Activated CD4-positive, alpha-beta T cell treated with anti-CD3 and anti-CD28 coated beads, Interleukin-2, amount 10 ng/mL, durations not matched to agents 24 days and 14 days (primary cell): ENCODE results near the gene SCOC. TPM values are rescaled to one million over a fixed set of nuclear protein-coding genes. Genes with fewer than 3 reads are reported as not detected.

Experiments
- DNase-seq: peaks from one replicate; pipeline ENCODE4 v3.0.0; 2022
- H3K27ac Mint-ChIP-seq: one replicate; pipeline ENCODE4 v1.8.0; 2022; ENCODE audit warnings: mild to moderate bottlenecking, mixed read lengths
- H3K27me3 Mint-ChIP-seq: one replicate; pipeline ENCODE4 v1.8.0; 2022; ENCODE audit warnings: mixed read lengths
- H3K36me3 Mint-ChIP-seq: one replicate; pipeline ENCODE4 v1.8.0; 2022; ENCODE audit warnings: low read depth, mild to moderate bottlenecking, mixed read lengths
- H3K4me1 Mint-ChIP-seq: one replicate; pipeline ENCODE4 v1.8.0; 2021; ENCODE audit warnings: mixed read lengths
- H3K4me3 Mint-ChIP-seq: one replicate; pipeline ENCODE4 v1.8.0; 2022; ENCODE audit warnings: mild to moderate bottlenecking, moderate library complexity, mixed read lengths
- H3K9me3 Mint-ChIP-seq: one replicate; pipeline ENCODE4 v1.8.0; 2021; ENCODE audit warnings: mixed read lengths
- intact Hi-C: fragments of 100-400 bp; cut with micrococcal nuclease; formaldehyde crosslinking; loops from one replicate; pipeline ENCODE4 v1.15.1; 2023
- total RNA-seq: library from RNA; stranded (reverse); gene quantifications from 2 replicates; pipeline ENCODE4 v1.2.3, GENCODE V29; 2022

Gene SCOC
- 33.7 and 33.8 TPM in 2 replicates for total RNA-seq

DNA sequence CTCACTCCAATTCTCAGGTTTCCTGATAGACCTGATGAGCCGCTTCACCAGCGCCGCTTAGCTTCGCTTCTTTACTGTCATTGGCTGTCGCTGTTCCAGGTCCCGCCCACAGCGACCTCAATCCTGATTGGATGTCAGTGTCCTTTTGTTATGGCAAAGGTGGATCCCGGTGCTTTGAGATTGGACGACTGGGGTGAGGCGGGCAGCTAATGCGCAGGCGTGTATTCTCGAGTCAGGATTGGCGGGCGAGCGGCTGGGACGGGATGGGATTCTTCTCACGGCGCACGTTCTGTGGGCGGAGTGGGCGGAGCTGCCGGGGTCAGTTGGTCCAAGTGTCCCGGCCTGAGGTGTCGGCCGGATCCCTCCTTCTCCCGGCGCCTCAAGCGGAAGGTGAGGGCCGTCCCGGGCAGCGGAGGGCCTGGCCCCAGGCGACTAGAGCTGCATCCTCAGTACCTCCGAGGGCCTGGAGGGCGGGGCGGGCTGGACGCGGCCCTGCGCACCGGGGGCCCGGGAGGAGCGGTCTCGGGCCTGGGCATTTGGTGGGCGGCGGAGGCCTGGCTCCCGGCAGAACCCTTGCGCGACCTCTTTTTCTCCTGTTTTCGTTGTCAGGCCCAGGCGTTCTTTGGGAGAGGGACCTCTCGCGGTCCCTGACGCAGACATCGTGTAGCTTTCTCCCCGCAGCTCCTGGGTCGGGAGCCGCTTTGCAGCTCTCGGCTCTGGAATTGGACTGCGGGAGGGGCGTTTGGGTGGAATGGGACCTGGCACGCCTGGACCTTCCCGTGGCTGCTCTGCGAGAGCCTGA is at the start of gene SCOC:
SCOC (plus strand) TSS at position 319 of the 802 bp plus-strand sequence. CDS start 5,525 bp downstream, outside the sequence.
- peak; percentile 99 for DNase-seq
- intact Hi-C loops = loop anchor here (1.0 to 10.0 kb wide), 6 partner anchors 151 to 919 kb away; partner anchors contain the start of genes ELMOD2, RAB33B and SETD7
- Mint-ChIP-seq H3K4me1 (peaks cover 24% of the 10 kb centered on the region), H3K27me3 (no peaks in the 10 kb centered on the region), H3K27ac (peak within 1 kb of the TSS; percentile 65), H3K4me3 (no peak within 1 kb of the TSS), H3K9me3 (no peaks in the 10 kb centered on the region), H3K36me3 (no peaks in the 10 kb centered on the region)

DNA sequence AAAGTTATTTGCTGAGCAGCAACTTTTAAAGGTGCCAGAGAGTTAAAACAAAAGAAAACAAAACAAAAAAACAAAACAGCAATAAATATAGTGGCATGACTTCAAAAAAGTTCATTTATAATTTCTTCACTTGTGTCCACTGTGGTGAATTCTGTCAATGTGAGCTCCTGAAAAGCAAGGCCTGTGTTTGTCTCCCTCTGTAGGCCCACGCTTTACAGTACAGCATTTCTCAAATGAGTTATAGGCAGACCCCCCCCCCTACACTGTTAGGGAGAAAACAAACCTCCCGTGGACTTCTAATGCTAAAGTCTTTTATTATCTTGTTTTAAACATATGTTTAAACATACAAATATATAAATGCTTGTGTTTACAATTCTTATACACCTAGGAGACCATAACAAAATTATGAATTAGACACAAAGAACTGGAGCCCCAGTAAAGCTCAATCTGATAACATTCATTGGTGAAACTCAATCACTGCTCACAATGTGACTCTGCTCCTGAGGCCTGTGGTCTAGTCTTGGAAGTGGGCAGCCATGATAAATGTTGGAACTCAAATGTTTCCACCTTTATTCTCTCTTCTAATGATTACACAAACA is 47.0 kb upstream of the SCOC start:
- H3K9me3 Mint-ChIP-seq = peaks cover under 1% of the 10 kb centered on the region
- no peak overlapping the region for H3K4me3 Mint-ChIP-seq
- peaks cover 8% of the 10 kb centered on the region for H3K27me3 Mint-ChIP-seq
- peaks cover 9% of the 10 kb centered on the region for H3K4me1 Mint-ChIP-seq
- no peaks in the 10 kb centered on the region for H3K36me3 Mint-ChIP-seq
- DNase-seq = no peak
- no peak overlapping the region for H3K27ac Mint-ChIP-seq
- intact Hi-C loops = no loop called here

DNA sequence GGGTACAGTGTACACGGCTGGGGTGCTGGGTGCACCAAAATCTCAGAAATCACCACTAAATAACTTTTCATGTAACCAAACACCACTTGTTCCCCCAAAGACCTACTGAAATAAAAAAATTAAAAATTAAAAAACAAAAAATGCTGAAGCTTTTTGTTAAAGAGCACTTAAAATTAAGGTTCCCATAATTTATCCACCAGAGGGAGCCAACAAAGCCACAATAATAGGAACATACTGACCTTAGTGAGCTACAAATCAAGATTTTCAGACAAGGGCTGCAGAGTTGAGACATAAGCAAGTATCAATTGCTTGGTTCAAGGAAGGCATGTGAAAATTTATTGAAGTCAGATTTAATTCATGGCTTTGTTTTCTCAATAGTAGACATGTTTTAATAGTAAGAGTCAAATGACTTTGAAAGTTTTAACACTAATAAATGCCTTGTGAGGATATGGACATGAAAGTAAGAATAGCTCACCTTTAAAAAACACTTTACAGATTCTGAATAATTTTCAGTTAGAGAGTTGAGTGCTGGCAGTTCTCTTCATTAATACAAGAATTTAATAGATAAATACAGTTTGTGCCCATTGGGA is 43.0 kb upstream of the SCOC start:
- intact Hi-C loops = no loop called here
- H3K9me3 Mint-ChIP-seq = no peaks in the 10 kb centered on the region
- H3K27me3 Mint-ChIP-seq = peaks cover 13% of the 10 kb centered on the region
- no peak overlapping the region for H3K4me3 Mint-ChIP-seq
- H3K4me1 Mint-ChIP-seq = peaks cover 5% of the 10 kb centered on the region
- H3K27ac Mint-ChIP-seq = no peak overlapping the region
- no peak for DNase-seq
- H3K36me3 Mint-ChIP-seq = no peaks in the 10 kb centered on the region

DNA sequence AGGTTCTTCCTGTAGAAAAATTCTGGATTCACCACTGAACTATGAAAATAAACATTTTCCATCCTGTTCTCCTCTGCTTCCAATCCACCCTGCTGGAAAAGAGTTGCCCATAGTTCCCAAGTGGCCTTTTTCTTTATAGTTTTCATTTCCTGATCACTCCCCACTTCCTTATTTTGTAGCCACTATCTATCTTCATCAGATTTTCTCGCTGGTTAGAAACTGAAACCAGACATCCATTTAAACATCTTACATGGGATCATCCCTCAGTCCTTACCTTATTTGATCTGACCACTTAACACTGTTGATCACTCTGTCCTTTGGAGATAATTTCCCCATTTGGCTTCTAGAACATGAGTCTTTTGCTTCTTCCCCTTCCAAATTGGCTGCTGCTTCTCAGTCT is 42.2 kb upstream of the SCOC start:
- Mint-ChIP-seq H3K27me3 (peaks cover 14% of the 10 kb centered on the region), H3K4me1 (peaks cover 5% of the 10 kb centered on the region), H3K27ac (no peak overlapping the region), H3K36me3 (no peaks in the 10 kb centered on the region), H3K9me3 (no peaks in the 10 kb centered on the region), H3K4me3 (no peak overlapping the region)
- intact Hi-C loops = no loop called here
- DNase-seq = no peak

DNA sequence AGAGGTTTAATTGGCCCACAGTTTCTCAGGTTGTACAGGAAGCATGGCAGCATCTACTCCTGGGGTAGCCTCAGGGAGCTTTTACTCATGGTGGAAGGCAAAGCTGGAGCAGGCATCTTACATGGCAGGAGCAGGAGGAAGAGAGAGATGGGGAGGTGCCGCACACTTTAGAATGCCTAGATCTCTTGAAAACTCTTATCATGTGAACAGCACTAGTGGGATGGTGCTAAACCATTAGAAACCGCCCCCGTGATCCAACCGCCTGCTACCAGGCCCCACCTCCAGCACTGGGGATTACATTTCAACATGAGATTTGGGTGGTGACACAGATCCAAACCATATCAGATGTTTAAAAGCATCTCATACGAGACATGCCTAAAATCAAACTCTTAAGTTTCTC is 41.6 kb upstream of the SCOC start:
- no peaks in the 10 kb centered on the region for H3K9me3 Mint-ChIP-seq
- DNase-seq = no peak
- intact Hi-C loops = no loop called here
- H3K36me3 Mint-ChIP-seq = no peaks in the 10 kb centered on the region
- H3K27ac Mint-ChIP-seq = no peak overlapping the region
- H3K4me1 Mint-ChIP-seq = peaks cover 5% of the 10 kb centered on the region
- no peak overlapping the region for H3K4me3 Mint-ChIP-seq
- H3K27me3 Mint-ChIP-seq = peaks cover 16% of the 10 kb centered on the region

DNA sequence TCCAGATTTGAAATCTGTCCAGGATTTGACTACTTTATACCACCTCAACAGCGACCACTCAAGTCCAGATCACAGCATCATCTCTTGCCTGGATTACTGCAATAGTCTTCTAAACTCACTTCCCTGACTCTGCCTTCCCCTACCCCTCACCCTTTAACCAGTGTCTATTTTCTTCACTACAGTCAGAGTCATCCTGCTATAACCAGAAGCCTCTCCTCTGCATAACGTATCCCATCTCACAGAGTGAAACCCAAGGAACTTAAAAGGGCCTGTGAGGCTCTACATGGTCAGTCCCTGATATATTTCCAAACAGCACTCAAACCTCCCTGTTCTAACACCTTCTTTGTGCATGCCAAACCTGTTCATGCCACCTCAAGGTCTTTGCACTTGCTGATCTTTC is 40.7 kb upstream of the SCOC start:
- H3K27me3 Mint-ChIP-seq = peaks cover 20% of the 10 kb centered on the region
- peaks cover 5% of the 10 kb centered on the region for H3K4me1 Mint-ChIP-seq
- no peak overlapping the region for H3K4me3 Mint-ChIP-seq
- no peaks in the 10 kb centered on the region for H3K9me3 Mint-ChIP-seq
- DNase-seq = no peak
- no peak overlapping the region for H3K27ac Mint-ChIP-seq
- H3K36me3 Mint-ChIP-seq = no peaks in the 10 kb centered on the region
- intact Hi-C loops = no loop called here

DNA sequence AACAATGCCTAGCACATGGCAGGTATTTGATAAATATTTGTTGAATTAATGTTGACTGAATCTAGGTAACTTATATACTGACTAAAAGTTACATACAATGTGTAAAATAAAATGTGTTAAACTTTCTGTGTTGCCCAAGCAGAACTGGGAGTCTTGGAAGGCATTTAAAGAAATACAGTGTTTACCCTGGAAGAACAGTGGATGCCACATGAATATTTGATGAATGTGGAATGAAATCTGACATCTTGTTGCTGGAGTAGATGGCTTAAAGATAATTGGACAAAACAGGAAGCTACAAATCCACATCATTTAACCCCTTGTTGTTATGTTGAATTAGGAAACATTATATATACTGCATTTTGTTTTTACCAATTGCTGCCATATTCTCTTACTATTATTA is 39.9 kb upstream of the SCOC start:
- no peak for DNase-seq
- no peaks in the 10 kb centered on the region for H3K9me3 Mint-ChIP-seq
- intact Hi-C loops = no loop called here
- peaks cover 5% of the 10 kb centered on the region for H3K4me1 Mint-ChIP-seq
- H3K27ac Mint-ChIP-seq = no peak overlapping the region
- peaks cover 20% of the 10 kb centered on the region for H3K27me3 Mint-ChIP-seq
- H3K36me3 Mint-ChIP-seq = no peaks in the 10 kb centered on the region
- H3K4me3 Mint-ChIP-seq = no peak overlapping the region

DNA sequence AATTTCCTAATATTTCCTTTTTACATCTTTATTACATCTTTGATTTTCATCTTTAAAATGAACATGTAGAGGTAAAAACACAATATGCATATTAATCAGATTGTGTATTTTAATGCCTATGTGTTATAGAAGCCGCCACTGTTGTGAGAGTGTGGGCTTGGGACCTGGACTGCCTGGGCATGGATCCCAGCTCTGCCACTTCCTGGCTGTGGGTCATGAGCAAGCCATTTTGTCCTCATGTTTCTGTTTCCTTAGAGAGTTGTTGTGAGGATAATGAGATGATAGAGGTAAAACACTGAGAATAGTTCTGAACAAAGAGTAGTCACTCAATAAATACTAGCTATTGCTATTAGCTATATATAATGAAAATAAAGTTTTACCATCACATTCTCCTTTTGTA is 38.4 kb upstream of the SCOC start:
- no peak overlapping the region for H3K4me3 Mint-ChIP-seq
- H3K27ac Mint-ChIP-seq = no peak overlapping the region
- H3K27me3 Mint-ChIP-seq = peaks cover 14% of the 10 kb centered on the region
- intact Hi-C loops = no loop called here
- peaks cover 5% of the 10 kb centered on the region for H3K4me1 Mint-ChIP-seq
- H3K9me3 Mint-ChIP-seq = no peaks in the 10 kb centered on the region
- no peaks in the 10 kb centered on the region for H3K36me3 Mint-ChIP-seq
- DNase-seq = no peak

DNA sequence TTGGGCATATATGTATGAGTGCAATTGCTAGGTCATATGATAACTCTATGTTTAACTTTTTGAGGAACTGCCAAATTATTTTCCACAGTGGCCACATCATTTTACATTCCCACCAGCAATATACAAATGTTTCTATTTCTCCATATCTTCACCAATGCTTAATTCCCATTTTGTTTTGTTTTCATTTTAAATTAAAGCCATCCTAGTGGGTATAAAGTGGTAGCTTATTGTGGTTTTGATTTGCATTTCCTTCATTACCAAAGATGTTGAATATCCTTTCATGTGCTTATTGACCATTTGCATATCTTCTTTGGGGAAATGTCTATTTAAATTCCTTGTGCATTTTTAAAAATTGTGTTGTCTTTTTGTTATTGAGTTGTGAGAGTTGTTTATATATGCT is 36.7 kb upstream of the SCOC start:
- no peaks in the 10 kb centered on the region for H3K4me1 Mint-ChIP-seq
- peaks cover 14% of the 10 kb centered on the region for H3K27me3 Mint-ChIP-seq
- H3K27ac Mint-ChIP-seq = no peak overlapping the region
- H3K36me3 Mint-ChIP-seq = no peaks in the 10 kb centered on the region
- H3K4me3 Mint-ChIP-seq = no peak overlapping the region
- DNase-seq = no peak
- intact Hi-C loops = no loop called here
- H3K9me3 Mint-ChIP-seq = no peaks in the 10 kb centered on the region

DNA sequence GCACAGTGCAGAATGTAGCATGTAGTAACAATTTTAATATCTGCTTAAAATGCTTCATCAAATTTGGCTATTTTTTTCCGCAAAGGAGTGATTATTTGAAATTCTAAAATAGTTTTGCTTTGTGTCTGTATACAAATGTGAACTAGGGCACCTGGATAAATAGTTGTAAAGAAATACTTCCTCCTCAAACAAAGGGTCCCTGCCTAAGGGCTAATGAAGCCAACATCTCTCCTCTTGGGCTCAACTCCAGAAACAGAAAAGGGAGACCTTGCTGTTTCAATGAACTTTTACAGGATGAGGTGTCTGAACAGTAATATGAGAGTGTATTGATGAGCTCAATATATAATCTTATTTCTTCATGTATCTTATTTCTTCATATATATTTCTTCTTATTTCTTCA is 30.8 kb upstream of the SCOC start:
- intact Hi-C loops = no loop called here
- no peaks in the 10 kb centered on the region for H3K36me3 Mint-ChIP-seq
- no peak overlapping the region for H3K27ac Mint-ChIP-seq
- no peak for DNase-seq
- H3K27me3 Mint-ChIP-seq = peaks cover 16% of the 10 kb centered on the region
- H3K4me1 Mint-ChIP-seq = peaks cover 2% of the 10 kb centered on the region
- no peak overlapping the region for H3K4me3 Mint-ChIP-seq
- no peaks in the 10 kb centered on the region for H3K9me3 Mint-ChIP-seq

DNA sequence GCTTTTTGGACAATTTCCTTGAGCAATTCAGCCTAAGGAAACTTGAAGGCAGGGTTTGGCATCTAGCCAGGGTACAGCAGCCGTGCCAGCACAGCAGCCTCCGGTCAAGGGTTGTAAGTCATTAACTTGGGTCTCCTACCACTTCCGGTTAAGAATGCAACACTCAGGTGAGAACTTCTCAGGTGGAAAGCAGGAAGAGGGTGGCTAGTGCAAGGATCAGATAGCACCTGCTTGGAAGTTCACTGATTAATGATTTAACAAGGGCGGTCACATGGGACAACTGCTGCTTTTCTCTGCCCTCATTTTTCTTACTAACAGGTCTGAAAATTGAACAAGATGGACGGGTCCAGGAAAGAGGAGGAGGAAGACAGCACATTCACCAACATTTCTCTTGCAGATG is 30.1 kb upstream of the SCOC start:
- Mint-ChIP-seq H3K27ac (no peak overlapping the region), H3K4me3 (no peak overlapping the region), H3K4me1 (peaks cover 2% of the 10 kb centered on the region), H3K36me3 (no peaks in the 10 kb centered on the region), H3K9me3 (no peaks in the 10 kb centered on the region), H3K27me3 (peaks cover 15% of the 10 kb centered on the region)
- intact Hi-C loops = no loop called here
- DNase-seq = no peak

DNA sequence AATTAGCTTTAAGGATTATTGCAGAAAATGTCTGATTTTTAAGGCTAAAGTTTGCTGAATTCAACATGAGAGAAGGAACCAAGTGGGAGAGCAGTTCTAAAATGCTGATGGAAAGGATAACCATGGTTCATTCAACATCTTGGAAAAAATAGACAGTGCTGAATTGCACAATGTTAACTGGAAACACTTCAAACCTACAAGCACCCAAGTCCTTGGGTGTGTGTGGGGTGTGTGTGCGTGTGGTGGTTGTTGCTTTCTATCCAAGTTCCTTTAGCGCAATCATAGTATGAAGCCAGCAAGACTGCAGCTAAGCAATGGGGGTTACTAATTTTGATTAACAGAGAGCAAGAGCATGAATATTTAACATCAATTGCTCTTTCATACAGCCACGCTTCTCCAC is 29.3 kb upstream of the SCOC start:
- no peak overlapping the region for H3K4me3 Mint-ChIP-seq
- no peaks in the 10 kb centered on the region for H3K9me3 Mint-ChIP-seq
- H3K27ac Mint-ChIP-seq = no peak overlapping the region
- H3K27me3 Mint-ChIP-seq = peaks cover 15% of the 10 kb centered on the region
- H3K4me1 Mint-ChIP-seq = peaks cover 2% of the 10 kb centered on the region
- intact Hi-C loops = no loop called here
- no peak for DNase-seq
- H3K36me3 Mint-ChIP-seq = no peaks in the 10 kb centered on the region

DNA sequence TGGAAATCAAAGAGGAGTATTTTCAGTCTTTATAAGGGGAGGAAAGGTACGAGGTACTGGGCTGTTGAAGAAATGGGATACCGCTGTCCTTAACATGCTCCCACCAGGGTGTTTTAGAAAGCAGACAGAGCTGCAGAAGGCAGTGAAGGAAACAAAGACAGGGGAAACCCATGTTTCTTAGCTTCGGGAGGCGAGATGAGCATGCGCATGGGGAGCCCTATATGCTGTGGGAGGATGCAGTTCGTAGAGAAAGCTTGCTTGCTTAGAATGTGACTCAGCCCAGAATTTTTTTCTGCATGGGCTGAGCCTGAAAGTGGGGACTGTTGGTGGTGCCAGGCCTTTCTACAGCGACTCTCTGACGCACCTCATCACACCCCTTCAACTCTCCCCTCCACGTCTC is 28.8 kb upstream of the SCOC start:
- peaks cover 19% of the 10 kb centered on the region for H3K27me3 Mint-ChIP-seq
- DNase-seq = no peak
- no peak overlapping the region for H3K4me3 Mint-ChIP-seq
- H3K9me3 Mint-ChIP-seq = no peaks in the 10 kb centered on the region
- peaks cover 2% of the 10 kb centered on the region for H3K4me1 Mint-ChIP-seq
- no peak overlapping the region for H3K27ac Mint-ChIP-seq
- H3K36me3 Mint-ChIP-seq = no peaks in the 10 kb centered on the region
- intact Hi-C loops = no loop called here

DNA sequence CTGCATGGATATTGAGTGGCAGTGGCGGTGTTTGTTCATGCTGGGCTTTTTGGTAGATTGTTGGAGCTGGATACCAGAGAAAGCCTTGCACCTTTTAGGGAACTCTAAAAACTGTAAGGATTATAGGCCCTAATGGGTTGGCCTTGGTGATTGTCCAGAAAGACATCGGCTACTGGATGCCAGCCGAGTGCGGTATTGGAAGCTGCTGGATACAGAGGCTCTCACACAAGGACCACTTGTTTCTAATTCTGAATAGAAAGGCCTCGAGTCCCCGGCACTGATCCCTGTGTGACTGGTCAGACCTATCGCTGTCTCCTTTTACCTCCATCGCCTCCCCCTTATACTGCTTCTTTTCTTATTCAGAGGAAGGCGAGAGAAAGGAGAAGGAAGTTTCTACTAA is 27.3 kb upstream of the SCOC start:
- Mint-ChIP-seq H3K9me3 (no peaks in the 10 kb centered on the region), H3K27me3 (peaks cover 23% of the 10 kb centered on the region), H3K27ac (no peak overlapping the region), H3K4me3 (no peak overlapping the region), H3K4me1 (peaks cover 2% of the 10 kb centered on the region), H3K36me3 (no peaks in the 10 kb centered on the region)
- intact Hi-C loops = no loop called here
- DNase-seq = no peak
